ENCODE results near the gene CCDC91.
A peak's percentile ranks its signal among the peaks of the same experiment; 100 is the strongest.
"Not testable (repeated sequence)": the region's sequence is repeated elsewhere in the genome, so short reads cannot be mapped to it uniquely, and the experiment has no call there.

CCDC91 gene

GRCh38 chr12:28234444-28234843 lies 44.2 kb downstream of the CCDC91 start:
- no peak for DNase-seq

- no peak for DNase-seq
These were observed 44.8 kb downstream of the CCDC91 start for GRCh38 chr12:28235015-28235414.

- DNase-seq, result no peak
These were observed 45.7 kb downstream of the CCDC91 start for GRCh38 chr12:28235985-28236384.

GRCh38 chr12:28237423-28237822 lies 47.2 kb downstream of the CCDC91 start:
- DNase-seq, result no peak

- no peak for DNase-seq
These were observed 49.7 kb downstream of the CCDC91 start for GRCh38 chr12:28239918-28240317.

- DNase-seq, result no peak
These were observed 50.6 kb downstream of the CCDC91 start for GRCh38 chr12:28240853-28241252.

GRCh38 chr12:28242129-28242495 lies 51.9 kb downstream of the CCDC91 start:
- no peak for DNase-seq

- DNase-seq, result no peak
These were observed 52.4 kb downstream of the CCDC91 start for GRCh38 chr12:28242496-28243309.

- DNase-seq, result no peak
These were observed 53.0 kb downstream of the CCDC91 start for GRCh38 chr12:28243310-28243633.

GRCh38 chr12:28247806-28248205 lies 57.5 kb downstream of the CCDC91 start:
- no peak for DNase-seq

- DNase-seq, result no peak
These were observed 58.4 kb downstream of the CCDC91 start for GRCh38 chr12:28248555-28249145.

- DNase-seq, result peak in 3 of 5 experiments; percentile 12 to 74 (median 26)
These were observed 62.9 kb downstream of the CCDC91 start for GRCh38 chr12:28253161-28253641.

- no peak for DNase-seq
These were observed 67.2 kb downstream of the CCDC91 start for GRCh38 chr12:28257411-28257810.

- DNase-seq, result no peak
These were observed 68.7 kb downstream of the CCDC91 start for GRCh38 chr12:28258998-28259397.

GRCh38 chr12:28265435-28266042 lies 75.3 kb downstream of the CCDC91 start:
- DNase-seq, result no peak

- DNase-seq, result not testable (repeated sequence)
These were observed 77.8 kb downstream of the CCDC91 start for GRCh38 chr12:28267920-28268607.

- DNase-seq, result no peak
These were observed 78.5 kb downstream of the CCDC91 start for GRCh38 chr12:28268608-28269229.

- no peak for DNase-seq
These were observed 79.6 kb downstream of the CCDC91 start for GRCh38 chr12:28269851-28270250.

GRCh38 chr12:28278499-28278898 lies 88.2 kb downstream of the CCDC91 start:
- no peak for DNase-seq

GRCh38 chr12:28278960-28279359 lies 88.7 kb downstream of the CCDC91 start:
- DNase-seq, result no peak

- no peak for DNase-seq
These were observed 96.1 kb downstream of the CCDC91 start for GRCh38 chr12:28286352-28286751.

GRCh38 chr12:28290262-28290661 lies 100.0 kb downstream of the CCDC91 start:
- DNase-seq, result peak in 1 of 5 experiments; percentile 8

- no peak for DNase-seq
These were observed 102.4 kb downstream of the CCDC91 start for GRCh38 chr12:28292699-28293098.
